HepG2 (cell line): ENCODE data around the gene NPPA. TPM values are rescaled to one million over a fixed set of nuclear protein-coding genes. Genes with fewer than 3 reads are reported as not detected.

Experiments
- ASH2L ChIP-seq: fragments of 300-600, 200-600 bp; sonication (generic); IDR thresholded peaks from 2 replicates; pipeline ENCODE4 v1.7.0; 2017; ENCODE audit warnings: low read depth, mild to moderate bottlenecking, moderate library complexity, mixed read lengths, low read length; ENCODE audit not compliant: insufficient read length
- ATM ChIP-seq: fragments of 450-650 bp; IDR thresholded peaks from 2 replicates; pipeline ENCODE4 v1.7.1; 2017; ENCODE audit warnings: mild to moderate bottlenecking, borderline replicate concordance
- E2F1 ChIP-seq: sonication (generic); formaldehyde crosslinking; IDR thresholded peaks from 2 replicates; pipeline ENCODE4 v1.5.0; 2020; ENCODE audit warnings: missing genetic modification reagents
- GFI1 ChIP-seq: sonication (generic); formaldehyde crosslinking; IDR thresholded peaks from 2 replicates; pipeline ENCODE4 v1.5.0; 2020; ENCODE audit warnings: missing genetic modification reagents, mild to moderate bottlenecking, borderline replicate concordance
- HIVEP1 ChIP-seq: sonication (generic); formaldehyde crosslinking; IDR thresholded peaks from 2 replicates; pipeline ENCODE4 v1.4.0; 2020; ENCODE audit warnings: mild to moderate bottlenecking, missing genetic modification reagents
- HOXA9 ChIP-seq: sonication (generic); formaldehyde crosslinking; IDR thresholded peaks from 2 replicates; pipeline ENCODE4 v1.8.1; 2022; ENCODE audit warnings: missing genetic modification reagents, mild to moderate bottlenecking, moderate library complexity, borderline replicate concordance
- MAZ ChIP-seq, 2 experiments: sonication (generic) in 1 of 2; formaldehyde crosslinking in 1 of 2; IDR thresholded peaks; 2 replicates each; pipeline versions ENCODE4 v1.5.0 to v1.6.1; 2012 to 2020; ENCODE audit warnings: low read depth in 2 of 2, mild to moderate bottlenecking in 2 of 2, borderline replicate concordance in 1 of 2, improper control_type of control experiment in 1 of 2, low read length in 1 of 2, missing genetic modification reagents in 1 of 2, moderate library complexity in 1 of 2
- NR2F1 ChIP-seq, 2 experiments: fragments of 450-650 bp in 1 of 2; formaldehyde crosslinking in 1 of 2; IDR thresholded peaks; 2 replicates each; pipeline versions ENCODE4 v1.5.0 to v1.6.1; 2016 to 2020; ENCODE audit warnings: mild to moderate bottlenecking in 1 of 2, missing compliant biosample characterization in 1 of 2, missing genetic modification reagents in 1 of 2, moderate library complexity in 1 of 2
- U2AF1 ChIP-seq: fragments of 200-400 bp; formaldehyde crosslinking; optimal IDR thresholded peaks from 2 replicates; pipeline ENCODE3; 2017; ENCODE audit warnings: mild to moderate bottlenecking, low read depth, low read length
- ZMYM3 ChIP-seq: sonication (generic); formaldehyde crosslinking; IDR thresholded peaks from 2 replicates; pipeline ENCODE4 v1.5.1; 2020; ENCODE audit warnings: mild to moderate bottlenecking, missing genetic modification reagents
- ZNF414 ChIP-seq: sonication (generic); formaldehyde crosslinking; IDR thresholded peaks from 2 replicates; pipeline ENCODE4 v1.5.0; 2020; ENCODE audit warnings: missing genetic modification reagents
- ZNF646 ChIP-seq: sonication (generic); formaldehyde crosslinking; IDR thresholded peaks from 2 replicates; pipeline ENCODE4 v1.9.0; 2021; ENCODE audit warnings: mild to moderate bottlenecking, missing genetic modification reagents
- ZNF781 ChIP-seq: sonication (generic); formaldehyde crosslinking; IDR thresholded peaks from 2 replicates; pipeline ENCODE4 v1.5.1; 2020; ENCODE audit warnings: borderline replicate concordance, mild to moderate bottlenecking, missing genetic modification reagents; ENCODE audit errors: not compliant biosample characterization
- ZSCAN21 ChIP-seq: sonication (generic); formaldehyde crosslinking; IDR thresholded peaks from 2 replicates; pipeline ENCODE4 v1.8.0; 2022; ENCODE audit warnings: mild to moderate bottlenecking, missing genetic modification reagents, moderate library complexity, borderline replicate concordance
- ZSCAN29 ChIP-seq: sonication (generic); formaldehyde crosslinking; conservative IDR thresholded peaks from 2 replicates; pipeline ENCODE4 v1.4.0; 2020; ENCODE audit warnings: mild to moderate bottlenecking, missing genetic modification reagents
- polyA plus RNA-seq, 8 experiments: library from polyadenylated mRNA; depleted of rRNA in 3 of 8; stranded (reverse) in 7 of 8; unstranded in 1 of 8; fragments of >200 nt; fragmentation: Illumina TruSeq in 4 of 8; extraction: Trizol in 4 of 8; gene quantifications; 2 replicates each; pipeline versions ENCODE4 v1.2.1 to v1.2.3, GENCODE V29; 2011 to 2016; ENCODE audit warnings: low read depth in 4 of 8, missing spikeins in 1 of 8, mixed read lengths in 1 of 8; ENCODE audit not compliant: insufficient read depth in 1 of 8
- total RNA-seq, 5 experiments: library from RNA; depleted of rRNA; stranded (reverse); fragments of >200 nt; fragmentation: Illumina TruSeq; extraction: Trizol; gene quantifications; 2 replicates each; pipeline ENCODE4 v1.2.3, GENCODE V29; 2016; ENCODE audit warnings: low read depth in 1 of 5

NPPA gene
- total and polyA plus RNA-seq, 2 of the 13 experiments (the other 11 are each of a cell fraction or from before 2014, with no cell fraction given) = not detected

- TF ChIP-seq ZSCAN29 (peak; percentile 79; the same call in 1 of the 2 replicates), MAZ (IDR thresholded peaks at IDR 0.05; ENCODE audit: borderline replicate concordance, low read depth, low read length) (0 out of 2 replicates have a peak, but pooled peaks have one; percentile 49), MAZ (CRISPR knock-in tag; IDR thresholded peaks at IDR 0.05; ENCODE audit: low read depth) (peak; percentile 89), ZNF414 (CRISPR knock-in tag) (peak; percentile 65; the same call in 1 of the 2 replicates), ASH2L (no peak), U2AF1 (no peak), ZNF646 (0 out of 2 replicates have a peak, but pooled peaks have one; percentile 8), NR2F1 (CRISPR knock-in tag; IDR thresholded peaks at IDR 0.05) (peak in 1 of 2 experiments; percentile 57; a peak in 1 of 4 replicates), ZSCAN21 (CRISPR knock-in tag) (peak; percentile 97), E2F1 (CRISPR knock-in tag) (peak; percentile 69; the same call in 1 of the 2 replicates), HIVEP1 (CRISPR knock-in tag) (0 out of 2 replicates have a peak, but pooled peaks have one; percentile 45), HOXA9 (CRISPR knock-in tag) (peak; percentile 94; the same call in 1 of the 2 replicates), ZMYM3 (CRISPR knock-in tag) (0 out of 2 replicates have a peak, but pooled peaks have one; percentile 42), GFI1 (CRISPR knock-in tag) (0 out of 2 replicates have a peak, but pooled peaks have one; percentile 36), ATM (no peak), ZNF781 (CRISPR knock-in tag) (peak; percentile 96)
Observed at GRCh38 chr1:11858968-11859871, 11.6 kb upstream of the NPPA start (continued).
